PC-9 (cell line): Measurements from ENCODE around the gene KEL. TPM values are rescaled to one million over a fixed set of nuclear protein-coding genes. Genes with fewer than 3 reads are reported as not detected.

Experiments
- BruUV-seq: library from RNA; stranded (reverse); fragments of 400-500 nt; replicated peaks from 2 replicates; lab custom pipeline; 2021; lab: Mats Ljungman, UMichigan
- CTCF ChIA-PET: fragments of 300-600 bp; sonication (Branson Sonifier 250); formaldehyde crosslinking; loops from one replicate; lab custom pipeline; 2022; ENCODE audit warnings: antibody characterized with exemption; lab: Charles Lee
- POLR2A ChIA-PET: fragments of 300-600 bp; sonication (Branson Sonifier 250); formaldehyde crosslinking; loops from one replicate; lab custom pipeline; 2022; ENCODE audit warnings: antibody characterized with exemption; ENCODE audit not compliant: unreplicated experiment; lab: Charles Lee
- DNase-seq, 2 experiments: peaks; one replicate each; pipeline versions ENCODE4 v3.0.0 to v3.0.0-alpha.2; 2015 to 2022; ENCODE audit warnings: mixed read lengths in 1 of 2
- H2AFZ ChIP-seq: fragments of 200-600 bp; sonication (generic); 2 replicates; pipeline ENCODE4 v1.8.1; 2017; ENCODE audit warnings: antibody characterized with exemption
- H3F3A ChIP-seq: fragments of 200-600 bp; sonication (generic); 2 replicates; pipeline ENCODE4 v1.8.1; 2017; ENCODE audit warnings: antibody characterized with exemption, mild to moderate bottlenecking, low read depth; ENCODE audit not compliant: insufficient read depth
- H3K27ac ChIP-seq: fragments of 200-600 bp; sonication (generic); 2 replicates; pipeline ENCODE4 v1.6.1; 2016; ENCODE audit warnings: mixed run types
- H3K27me3 ChIP-seq: fragments of 200-600 bp; sonication (generic); 2 replicates; pipeline ENCODE4 v1.6.1; 2016; ENCODE audit warnings: low read depth, mixed run types; ENCODE audit not compliant: insufficient read depth
- H3K36me3 ChIP-seq: fragments of 200-600 bp; sonication (generic); 2 replicates; pipeline ENCODE4 v1.6.1; 2016; ENCODE audit warnings: low read depth, mixed run types
- H3K4me1 ChIP-seq: fragments of 200-600 bp; sonication (generic); replicated peaks from 2 replicates; pipeline ENCODE4 v1.6.1; 2016; ENCODE audit warnings: mixed run types; ENCODE audit not compliant: insufficient read depth
- H3K4me2 ChIP-seq: fragments of 200-600 bp; sonication (generic); 2 replicates; pipeline ENCODE4 v1.6.1; 2017; ENCODE audit warnings: mixed run types
- H3K4me3 ChIP-seq: fragments of 200-600 bp; sonication (generic); 2 replicates; pipeline ENCODE4 v1.6.1; 2016; ENCODE audit warnings: mixed run types
- H3K79me2 ChIP-seq: fragments of 200-600 bp; sonication (generic); 2 replicates; pipeline ENCODE4 v1.6.1; 2017; ENCODE audit warnings: low read depth, mixed run types
- H3K9me2 ChIP-seq: fragments of 200-600 bp; sonication (generic); 2 replicates; pipeline ENCODE4 v1.8.1; 2017; ENCODE audit warnings: mild to moderate bottlenecking; ENCODE audit not compliant: insufficient read depth
- H3K9me3 ChIP-seq: fragments of 200-600 bp; sonication (generic); 2 replicates; pipeline ENCODE4 v1.8.1; 2016; ENCODE audit warnings: low read depth; ENCODE audit not compliant: insufficient read depth
- H4K20me1 ChIP-seq: fragments of 200-600 bp; sonication (generic); 2 replicates; pipeline ENCODE4 v1.8.1; 2017; ENCODE audit not compliant: insufficient read depth
- EZH2 ChIP-seq: fragments of 200-600 bp; sonication (generic); IDR thresholded peaks from 2 replicates; pipeline ENCODE4 v1.8.0; 2017; ENCODE audit warnings: antibody characterized with exemption, low read depth
- intact Hi-C: fragments of 100-400 bp; cut with micrococcal nuclease; formaldehyde crosslinking; loops from one replicate; pipeline ENCODE4 v1.10.0; 2022; ENCODE audit not compliant: unreplicated experiment
- total RNA-seq: library from RNA; stranded (reverse); gene quantifications from 2 replicates; pipeline ENCODE4 v1.2.3, GENCODE V29; 2021
- TF ChIP-seq, protein P1 (sequence below): fragments of 200-600 bp; sonication (generic); conservative IDR thresholded peaks from 2 replicates; pipeline ENCODE4 v1.6.1; 2017; ENCODE audit warnings: mixed run types, antibody characterized with exemption, mild to moderate bottlenecking, moderate library complexity

Gene KEL
- total RNA-seq, 1 experiment from 2014 or later: 0.46 TPM

DNA sequence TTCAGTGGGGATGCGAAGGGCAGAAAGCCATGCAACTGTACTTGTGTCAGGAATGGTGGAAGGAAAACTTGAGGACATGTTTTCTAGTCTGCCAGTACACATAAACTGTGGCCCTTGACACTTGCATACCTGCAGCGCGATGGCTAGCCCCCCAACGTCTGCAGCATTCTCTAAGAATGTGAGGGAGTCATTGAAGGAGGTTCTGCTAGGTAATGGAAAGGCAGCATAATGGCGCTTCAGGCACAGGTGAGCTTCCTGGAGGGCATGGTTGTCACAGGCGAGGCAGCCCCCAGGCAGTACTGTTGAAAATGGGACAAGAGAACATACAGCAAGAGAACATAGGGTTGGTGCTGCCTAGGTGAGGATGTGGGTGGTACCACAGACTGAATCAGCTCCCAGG lies 19.4 kb downstream of the KEL start:
- Histone ChIP-seq H3K4me1 (no peaks in the 10 kb centered on the region), H4K20me1 (no peaks in the 10 kb centered on the region), H3K9me3 (no peaks in the 10 kb centered on the region), H2AFZ (no peak overlapping the region), H3K36me3 (no peaks in the 10 kb centered on the region), H3F3A (no peaks in the 10 kb centered on the region), H3K4me3 (no peak overlapping the region), H3K4me2 (no peak overlapping the region), H3K79me2 (no peaks in the 10 kb centered on the region), H3K9me2 (no peaks in the 10 kb centered on the region), H3K27me3 (0 out of 2 replicates have a peak, but pooled peaks cover 4% of the 10 kb centered on the region), H3K27ac (no peak overlapping the region)
- intact Hi-C loops: no loop called here
- CTCF ChIA-PET: no interaction called here
- no TSS peak for BruUV-seq
- POLR2A ChIA-PET: no interaction called here
- no peak for TF ChIP-seq EZH2
- TF ChIP-seq, protein P1, sequence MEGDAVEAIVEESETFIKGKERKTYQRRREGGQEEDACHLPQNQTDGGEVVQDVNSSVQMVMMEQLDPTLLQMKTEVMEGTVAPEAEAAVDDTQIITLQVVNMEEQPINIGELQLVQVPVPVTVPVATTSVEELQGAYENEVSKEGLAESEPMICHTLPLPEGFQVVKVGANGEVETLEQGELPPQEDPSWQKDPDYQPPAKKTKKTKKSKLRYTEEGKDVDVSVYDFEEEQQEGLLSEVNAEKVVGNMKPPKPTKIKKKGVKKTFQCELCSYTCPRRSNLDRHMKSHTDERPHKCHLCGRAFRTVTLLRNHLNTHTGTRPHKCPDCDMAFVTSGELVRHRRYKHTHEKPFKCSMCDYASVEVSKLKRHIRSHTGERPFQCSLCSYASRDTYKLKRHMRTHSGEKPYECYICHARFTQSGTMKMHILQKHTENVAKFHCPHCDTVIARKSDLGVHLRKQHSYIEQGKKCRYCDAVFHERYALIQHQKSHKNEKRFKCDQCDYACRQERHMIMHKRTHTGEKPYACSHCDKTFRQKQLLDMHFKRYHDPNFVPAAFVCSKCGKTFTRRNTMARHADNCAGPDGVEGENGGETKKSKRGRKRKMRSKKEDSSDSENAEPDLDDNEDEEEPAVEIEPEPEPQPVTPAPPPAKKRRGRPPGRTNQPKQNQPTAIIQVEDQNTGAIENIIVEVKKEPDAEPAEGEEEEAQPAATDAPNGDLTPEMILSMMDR: no peak
- no peak for DNase-seq

DNA sequence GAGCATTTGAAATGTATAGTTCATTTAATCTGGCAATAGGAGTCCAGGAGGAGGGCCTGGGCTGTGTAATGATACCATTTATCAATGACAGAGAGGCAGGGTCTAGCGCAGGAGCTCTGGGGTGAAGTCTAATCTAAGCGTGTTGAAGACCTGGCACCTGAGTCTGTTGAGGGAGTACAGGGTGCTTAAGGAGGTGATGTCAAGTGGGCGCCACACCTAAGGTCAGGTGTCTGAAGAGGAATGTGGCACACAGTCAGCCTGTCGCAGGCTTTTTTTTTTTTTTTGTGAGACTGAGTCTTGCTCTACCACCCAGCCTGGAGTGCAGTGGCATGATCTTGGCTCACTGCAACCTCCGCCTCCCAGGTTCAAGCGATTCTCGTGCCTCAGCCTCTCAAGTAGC lies 20.6 kb downstream of the KEL start:
- CTCF ChIA-PET: no interaction called here
- no peak for TF ChIP-seq EZH2
- TF ChIP-seq, protein P1: no peak
- BruUV-seq: no TSS peak
- no peak overlapping the region for H3K4me2 ChIP-seq
- intact Hi-C loops: no loop called here
- no peak overlapping the region for H3K4me3 ChIP-seq
- no peak overlapping the region for H2AFZ ChIP-seq
- H3K27ac ChIP-seq: no peak overlapping the region
- no peak for DNase-seq
- H3K9me3 ChIP-seq: no peaks in the 10 kb centered on the region
- H4K20me1 ChIP-seq: no peaks in the 10 kb centered on the region
- H3K36me3 ChIP-seq: no peaks in the 10 kb centered on the region
- no peaks in the 10 kb centered on the region for H3K79me2 ChIP-seq
- no peaks in the 10 kb centered on the region for H3F3A ChIP-seq
- POLR2A ChIA-PET: no interaction called here
- H3K4me1 ChIP-seq: no peaks in the 10 kb centered on the region
- no peaks in the 10 kb centered on the region for H3K9me2 ChIP-seq
- H3K27me3 ChIP-seq: 0 out of 2 replicates have a peak, but pooled peaks cover 4% of the 10 kb centered on the region

DNA sequence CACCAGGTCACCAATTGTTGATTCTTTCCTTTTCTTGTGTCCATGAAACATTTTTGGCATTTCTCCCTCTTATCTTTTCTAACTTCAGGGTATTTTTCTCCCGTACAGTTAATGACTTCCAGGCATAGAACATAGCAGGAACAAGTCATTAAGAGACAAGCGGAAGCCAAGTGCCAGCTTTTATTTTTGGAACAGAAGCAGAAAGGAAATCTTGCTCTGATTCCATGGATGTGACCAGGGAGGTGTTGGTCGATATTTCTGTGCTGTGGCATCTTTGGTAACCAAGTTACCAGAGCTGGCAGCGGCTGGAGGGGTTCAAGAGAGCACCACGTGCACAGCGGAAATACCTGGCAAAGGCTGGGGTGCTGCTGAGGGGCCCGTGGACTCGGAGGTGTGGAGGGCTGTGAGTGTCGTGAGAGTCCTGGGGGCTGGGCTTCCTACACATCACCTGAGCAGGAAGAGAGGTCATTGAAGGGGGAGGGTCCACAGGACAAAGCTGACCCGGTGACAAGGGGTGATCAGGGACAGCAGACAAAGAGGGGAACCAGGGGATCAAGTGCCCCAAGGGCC lies 21.1 kb downstream of the KEL start:
- DNase-seq: no peak
- Histone ChIP-seq H3K9me2 (no peaks in the 10 kb centered on the region), H3F3A (no peaks in the 10 kb centered on the region), H3K4me1 (no peaks in the 10 kb centered on the region), H3K27me3 (0 out of 2 replicates have a peak, but pooled peaks cover 4% of the 10 kb centered on the region), H3K79me2 (no peaks in the 10 kb centered on the region), H3K9me3 (no peaks in the 10 kb centered on the region), H3K4me2 (no peak overlapping the region), H3K27ac (no peak overlapping the region), H4K20me1 (no peaks in the 10 kb centered on the region), H3K4me3 (no peak overlapping the region), H2AFZ (no peak overlapping the region), H3K36me3 (no peaks in the 10 kb centered on the region)
- ChIA-PET POLR2A (no interaction called here), CTCF (no interaction called here)
- TF ChIP-seq, protein P1: no peak
- no peak for TF ChIP-seq EZH2
- BruUV-seq: no TSS peak
- intact Hi-C loops: no loop called here
